Hepatocyte (in vitro differentiated cells): Measurements from ENCODE around the gene DOCK4.

ENCODE experiments used
- CTCF ChIP-seq: fragments of 200-600 bp; sonication (generic); IDR thresholded peaks from 2 replicates; pipeline ENCODE4 v1.5.1; 2016; ENCODE audit warnings: antibody characterized with exemption, mild to moderate bottlenecking; ENCODE audit not compliant: poor library complexity
- EZH2 ChIP-seq: fragments of 200-600 bp; sonication (generic); IDR thresholded peaks from 2 replicates; pipeline ENCODE4 v1.6.1; 2016; ENCODE audit warnings: antibody characterized with exemption, mild to moderate bottlenecking, borderline replicate concordance
- EZH2phosphoT487 ChIP-seq: fragments of 200-600 bp; sonication (generic); IDR thresholded peaks from one replicate; pipeline ENCODE4 v1.6.1; 2018; ENCODE audit warnings: antibody characterized with exemption, mild to moderate bottlenecking, low read depth, moderate library complexity; ENCODE audit not compliant: unreplicated experiment, severe bottlenecking

- TF ChIP-seq CTCF: no peak
- no peak for TF ChIP-seq EZH2
- no peak for TF ChIP-seq EZH2phosphoT487
These were observed 381.2 kb downstream of the DOCK4 start for GRCh38 chr7:111825046-111825445.
